Stimulated activated CD4-positive, alpha-beta T cell treated with anti-CD3 and anti-CD28 coated beads, TNF-alpha, amount 100 ng/mL, for 1 hour (primary cell): ENCODE data around the gene GAB2.

Experiments used
- DNase-seq, 3 donors: peaks; one replicate each; pipeline ENCODE4 v3.0.0-alpha.2; 2020; ENCODE audit warnings: low read depth in 3 of 3, low spot score in 1 of 3

The GAB2 gene

DNA sequence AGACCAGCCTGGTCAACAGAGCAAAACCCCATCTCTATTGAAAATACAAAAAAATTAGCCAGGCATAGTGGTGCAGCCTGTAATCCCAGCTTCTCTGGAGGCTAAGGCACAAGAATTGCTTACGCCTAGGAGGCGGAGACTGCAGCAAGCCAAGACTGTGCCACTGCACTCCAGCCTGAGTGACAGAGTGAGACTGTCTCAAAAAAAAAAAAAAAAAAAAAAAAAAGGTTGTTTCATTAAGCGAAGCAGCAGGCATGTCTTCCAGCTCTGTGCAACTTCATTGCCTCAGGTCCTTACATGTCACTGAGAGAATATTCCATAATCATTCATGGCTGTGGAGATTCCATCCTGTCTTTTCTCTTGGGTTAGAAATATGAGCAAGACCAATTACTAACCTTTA is 16.9 kb downstream of the GAB2 start:
- DNase-seq: no peak

GRCh38 chr11:78400116-78400515 is 17.5 kb downstream of the GAB2 start:
- no peak for DNase-seq

- no peak for DNase-seq
Observed at GRCh38 chr11:78399136-78399535, 18.5 kb downstream of the GAB2 start.

DNA sequence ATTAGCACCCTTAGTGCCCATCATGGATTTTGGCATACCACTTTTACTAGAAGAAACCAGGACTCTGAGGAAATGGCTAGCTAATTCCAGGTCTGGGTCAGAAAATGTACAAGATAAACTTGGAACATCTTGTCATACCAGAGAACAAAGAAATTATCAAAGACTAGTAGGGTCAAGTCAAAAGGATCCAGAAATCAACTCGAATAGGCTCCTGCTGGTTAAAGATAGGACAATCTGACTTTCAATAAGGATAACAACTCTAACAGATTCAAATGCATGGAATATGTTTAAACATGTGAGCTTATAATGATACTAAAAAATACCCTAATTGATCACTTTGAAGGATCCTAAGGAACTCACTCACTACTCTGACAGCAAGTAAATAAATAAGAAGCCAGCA is 18.9 kb downstream of the GAB2 start:
- no peak for DNase-seq

GRCh38 chr11:78397398-78397797 is 20.2 kb downstream of the GAB2 start:
- DNase-seq: no peak

GRCh38 chr11:78395597-78395996 is 22.0 kb downstream of the GAB2 start:
- DNase-seq: no peak

GRCh38 chr11:78392854-78393253 is 24.8 kb downstream of the GAB2 start:
- no peak for DNase-seq

GRCh38 chr11:78391424-78391823 is 26.2 kb downstream of the GAB2 start:
- DNase-seq: no peak

- no peak for DNase-seq
Observed at GRCh38 chr11:78390809-78391208, 26.8 kb downstream of the GAB2 start.

DNA sequence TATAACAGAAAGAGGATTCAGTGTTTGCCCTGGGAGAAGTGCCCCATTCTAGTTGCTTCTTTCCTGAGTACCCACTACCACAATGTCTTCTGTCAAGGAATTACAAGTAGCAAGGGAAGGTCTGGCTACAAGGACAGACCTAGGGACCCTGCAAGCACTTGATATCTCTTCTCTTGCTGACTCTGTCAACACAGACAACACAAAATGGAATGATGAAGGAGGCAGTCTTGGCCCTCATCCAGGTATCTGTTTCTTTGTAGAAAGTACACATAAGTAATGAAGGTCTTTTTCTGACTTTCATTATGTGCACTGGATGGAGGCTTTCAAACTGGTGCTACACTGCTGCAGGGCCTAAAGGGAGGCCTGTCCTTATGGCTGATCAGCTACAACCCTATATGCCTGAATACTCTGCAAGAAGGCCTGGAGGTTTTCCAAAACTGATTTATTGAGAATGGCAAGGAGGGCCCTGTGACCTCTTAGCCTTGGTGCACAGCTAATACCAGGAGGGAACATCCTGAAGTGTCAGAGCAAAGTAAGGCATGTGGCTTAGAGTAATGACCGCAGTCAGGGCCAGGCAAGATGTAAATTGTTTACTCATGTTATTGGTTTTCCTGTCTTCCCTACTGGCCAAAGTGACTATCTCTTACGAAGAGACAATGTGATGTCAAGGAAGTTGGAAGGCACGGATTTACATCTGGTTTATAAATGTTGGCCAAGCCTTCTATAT is 31.2 kb downstream of the GAB2 start:
- no peak for DNase-seq

GRCh38 chr11:78385205-78385604 is 32.4 kb downstream of the GAB2 start:
- no peak for DNase-seq

- DNase-seq: no peak
Observed at GRCh38 chr11:78384231-78384630, 33.4 kb downstream of the GAB2 start.

- no peak for DNase-seq
Observed at GRCh38 chr11:78381865-78382264, 35.8 kb downstream of the GAB2 start.

GRCh38 chr11:78380615-78381051 is 37.0 kb downstream of the GAB2 start:
- DNase-seq: no peak

DNA sequence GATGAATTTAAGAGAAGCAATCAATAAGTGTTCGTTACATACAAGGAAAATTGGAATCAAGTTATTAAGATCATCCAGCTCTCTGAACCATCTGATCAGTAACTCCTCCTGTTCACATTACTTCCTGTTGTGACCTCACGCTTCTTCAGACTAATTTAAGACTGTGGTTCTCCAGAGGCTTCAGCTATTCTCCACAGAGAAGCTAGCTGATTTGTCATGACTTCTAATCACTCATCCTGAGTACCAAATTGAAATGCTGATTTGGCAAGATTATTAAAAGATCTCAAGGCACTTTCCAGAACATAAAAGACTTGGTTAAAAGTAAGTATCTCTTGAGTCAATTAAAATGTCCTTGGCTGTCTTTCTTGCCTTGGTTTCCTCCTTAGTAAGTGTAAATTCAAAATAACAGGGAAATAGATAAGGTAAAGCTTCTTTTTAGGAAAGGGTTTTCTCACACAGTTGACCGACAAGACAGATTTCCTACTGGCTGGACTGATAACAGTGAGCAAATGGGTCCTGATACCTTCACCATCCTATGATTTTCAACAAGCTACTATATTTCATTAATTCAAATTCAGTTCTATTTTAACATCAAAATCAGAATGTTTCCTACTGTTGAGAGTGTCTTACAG is 38.5 kb downstream of the GAB2 start:
- no peak for DNase-seq

GRCh38 chr11:78377625-78378418 is 39.8 kb downstream of the GAB2 start:
- DNase-seq: no peak

DNA sequence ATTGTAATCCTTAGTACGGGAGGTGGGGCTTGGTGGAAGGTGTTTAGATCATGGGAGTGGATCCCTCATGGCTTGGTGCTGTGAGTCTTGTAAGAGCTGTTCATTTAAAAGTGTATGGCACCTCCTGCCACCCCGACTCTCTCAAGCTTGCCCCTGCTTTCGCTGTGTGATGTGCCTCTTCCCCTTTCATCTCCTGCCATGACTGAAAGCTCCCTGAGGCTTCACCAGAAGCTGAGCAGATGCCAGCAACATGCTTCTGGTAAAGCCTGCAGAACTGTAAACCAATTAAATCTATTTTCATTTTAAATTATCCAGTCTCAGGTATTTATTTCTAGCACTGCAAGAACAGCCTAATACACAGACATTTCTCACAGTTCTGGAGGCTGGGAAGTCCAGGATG is 40.8 kb downstream of the GAB2 start:
- DNase-seq: no peak

- DNase-seq: no peak
Observed at GRCh38 chr11:78374917-78375316, 42.7 kb downstream of the GAB2 start.

DNA sequence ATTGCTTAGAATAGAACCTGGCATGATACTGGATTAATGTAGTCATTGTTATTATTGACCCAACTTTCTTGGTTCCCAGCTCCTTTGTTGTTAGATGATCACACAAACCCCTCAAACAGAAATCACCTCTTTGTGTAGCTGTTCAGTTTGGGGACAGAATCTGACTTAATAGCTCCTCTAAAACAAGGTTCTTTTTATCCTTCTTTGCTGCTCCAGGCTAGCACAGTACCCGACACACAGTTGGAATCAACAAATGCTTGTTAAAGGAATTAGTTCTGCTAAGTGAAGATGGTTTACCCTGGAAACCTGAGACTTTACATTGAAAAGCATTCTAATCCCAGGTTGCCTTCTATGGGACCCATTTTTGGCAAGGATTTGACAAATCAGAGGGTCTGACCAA is 43.9 kb downstream of the GAB2 start:
- DNase-seq: no peak

GRCh38 chr11:78372114-78372768 is 45.4 kb downstream of the GAB2 start:
- DNase-seq: no peak

DNA sequence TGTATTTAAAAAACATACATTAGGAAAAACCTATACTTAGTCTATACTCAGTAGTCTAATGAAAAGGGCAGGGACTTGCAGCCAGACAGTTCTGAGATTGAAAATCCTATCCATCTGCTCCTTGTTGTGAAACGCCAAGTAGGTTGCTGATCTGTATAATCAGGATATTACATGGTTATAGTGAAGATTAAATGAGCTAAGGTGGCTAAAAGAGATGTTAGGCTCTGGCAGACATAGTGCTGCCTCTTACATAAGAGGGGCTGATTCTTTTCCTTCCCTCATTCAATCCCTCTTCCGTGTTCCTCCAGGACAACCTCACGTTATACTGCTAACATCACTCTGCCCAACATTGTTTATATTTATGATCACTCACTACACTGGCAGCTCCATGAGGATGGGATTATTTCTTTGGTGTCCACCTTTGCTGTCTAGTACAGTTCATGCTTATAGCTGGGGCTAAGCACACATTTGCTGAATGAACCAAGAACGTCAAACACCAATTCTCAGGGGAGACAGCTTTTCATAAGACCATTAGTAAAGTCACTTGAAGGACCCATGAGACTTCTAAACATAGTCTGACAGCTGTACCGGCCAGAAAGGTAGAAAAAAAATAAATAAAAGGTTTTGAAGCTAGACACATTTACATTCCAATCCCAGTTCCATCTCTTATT is 46.3 kb downstream of the GAB2 start:
- no peak for DNase-seq
